ENCODE measurements around the gene HES6.

Gene HES6, protein sequence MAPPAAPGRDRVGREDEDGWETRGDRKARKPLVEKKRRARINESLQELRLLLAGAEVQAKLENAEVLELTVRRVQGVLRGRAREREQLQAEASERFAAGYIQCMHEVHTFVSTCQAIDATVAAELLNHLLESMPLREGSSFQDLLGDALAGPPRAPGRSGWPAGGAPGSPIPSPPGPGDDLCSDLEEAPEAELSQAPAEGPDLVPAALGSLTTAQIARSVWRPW

DNA sequence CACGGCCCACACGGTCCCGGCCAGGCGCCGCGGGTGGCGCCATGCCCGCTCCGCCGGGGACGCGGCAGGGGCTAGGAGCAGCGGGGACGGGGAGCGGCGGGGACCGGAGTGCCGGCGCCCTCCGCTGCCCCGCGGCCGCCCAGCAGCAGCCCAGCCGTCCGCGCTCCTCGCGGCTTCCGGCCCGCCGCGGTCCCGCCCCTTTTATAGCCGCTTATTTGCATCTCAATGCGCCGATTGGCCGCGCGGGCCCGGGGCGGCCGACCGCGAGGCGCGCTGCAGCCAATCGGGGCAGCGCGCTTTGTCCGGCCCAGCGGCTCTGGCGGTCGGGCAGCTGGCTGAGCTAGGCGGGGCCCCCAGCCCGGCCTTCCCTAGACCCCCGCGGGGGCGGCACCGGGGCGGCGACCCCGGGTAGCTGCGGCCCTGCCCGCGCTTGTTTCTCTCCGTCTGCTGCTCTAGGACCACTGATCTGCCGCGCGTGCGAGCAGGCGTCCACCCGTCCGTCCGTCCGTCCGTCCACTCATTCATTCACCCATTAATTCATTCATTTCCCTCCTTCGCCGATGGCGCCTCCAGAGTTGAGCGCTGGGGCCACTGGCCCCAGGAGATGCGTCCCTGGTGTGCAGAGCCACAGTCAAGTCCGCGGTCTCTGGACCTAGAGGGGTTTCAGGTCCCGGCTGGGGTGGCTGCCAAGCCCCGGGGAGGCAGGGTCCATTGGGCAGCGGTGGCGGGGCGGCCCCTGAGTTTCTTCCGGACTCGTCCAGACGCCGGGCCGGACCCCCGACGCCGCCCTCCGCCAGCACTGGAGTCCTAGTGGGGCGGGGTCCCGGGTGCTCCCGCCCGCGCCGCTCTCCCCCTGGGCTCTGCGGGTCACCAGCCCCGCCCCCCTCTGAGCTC, at the start of gene HES6:
Gene HES6, minus strand, starts transcription at position 176 of the 894 bp plus-strand sequence. Its CDS starts 133 bp downstream, at position 43.
- peak; percentile 72 for DNase-seq (ENCODE audit: low read depth)

DNA sequence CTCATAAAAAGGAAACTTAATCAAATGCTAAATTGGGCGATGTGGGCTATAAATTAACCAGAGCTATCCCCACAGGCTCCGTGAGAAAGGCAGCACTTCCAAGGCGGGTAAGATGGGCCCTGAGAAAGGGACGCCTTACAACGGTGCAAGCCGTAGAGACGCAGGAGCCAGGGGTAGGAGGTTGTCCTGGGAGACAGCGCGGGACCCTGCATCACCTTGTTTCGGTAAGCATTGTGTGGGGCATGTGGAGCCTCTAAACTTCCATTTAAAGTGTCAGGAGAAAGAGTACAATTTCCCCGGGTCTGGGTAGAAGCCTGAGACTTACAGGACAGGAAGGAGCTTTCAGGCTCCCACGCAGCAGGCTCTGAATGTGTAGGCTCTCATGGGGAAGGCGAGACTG, 49.7 kb upstream of the HES6 start:
- DNase-seq (ENCODE audit: low read depth), result no peak

DNA sequence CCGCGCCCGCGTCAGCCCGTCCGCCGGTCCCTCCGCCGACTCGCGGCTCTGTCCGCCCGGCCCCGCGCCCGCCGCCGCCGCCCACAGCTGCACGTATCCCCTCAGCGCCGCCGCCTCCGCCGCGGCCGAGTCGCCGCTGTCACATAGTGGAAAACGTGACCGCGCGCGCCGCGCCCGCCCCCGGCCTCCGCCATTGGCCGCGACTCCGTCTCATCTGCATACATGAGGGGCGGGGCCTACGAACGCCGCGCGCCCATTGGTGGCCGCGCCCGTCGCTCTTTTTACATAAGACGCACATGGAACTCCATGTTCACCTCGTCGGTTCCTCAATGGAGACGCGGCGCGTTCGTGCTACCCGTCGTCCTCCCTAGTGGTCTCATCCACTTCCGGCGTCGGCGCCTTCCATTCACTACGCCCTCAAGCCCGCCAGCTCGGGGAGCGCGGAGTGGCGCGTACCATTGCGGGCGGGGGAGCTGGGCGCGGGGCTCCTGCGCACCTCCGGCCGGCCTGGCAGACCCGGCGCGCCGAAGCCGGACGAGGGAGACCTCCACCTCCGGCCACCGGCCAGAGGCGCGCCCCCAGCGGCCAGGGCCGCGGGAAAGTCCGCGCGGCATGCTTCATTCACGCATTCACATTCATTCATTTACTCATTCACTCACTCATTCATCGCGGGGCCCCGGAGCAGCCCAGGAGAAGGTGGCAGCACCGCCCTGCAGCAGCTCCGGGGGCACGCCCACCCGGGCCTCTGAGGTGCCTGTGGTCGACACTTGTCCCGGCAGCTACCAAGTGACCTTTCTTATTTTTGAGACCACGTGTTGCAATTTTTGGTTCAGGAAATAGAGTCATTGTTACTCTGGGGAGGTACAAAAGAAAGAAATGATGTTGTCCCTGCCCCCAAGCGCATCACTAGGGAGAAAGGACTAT, 49.1 kb upstream of the HES6 start:
- DNase-seq (ENCODE audit: low read depth), result peak; percentile 96

DNA sequence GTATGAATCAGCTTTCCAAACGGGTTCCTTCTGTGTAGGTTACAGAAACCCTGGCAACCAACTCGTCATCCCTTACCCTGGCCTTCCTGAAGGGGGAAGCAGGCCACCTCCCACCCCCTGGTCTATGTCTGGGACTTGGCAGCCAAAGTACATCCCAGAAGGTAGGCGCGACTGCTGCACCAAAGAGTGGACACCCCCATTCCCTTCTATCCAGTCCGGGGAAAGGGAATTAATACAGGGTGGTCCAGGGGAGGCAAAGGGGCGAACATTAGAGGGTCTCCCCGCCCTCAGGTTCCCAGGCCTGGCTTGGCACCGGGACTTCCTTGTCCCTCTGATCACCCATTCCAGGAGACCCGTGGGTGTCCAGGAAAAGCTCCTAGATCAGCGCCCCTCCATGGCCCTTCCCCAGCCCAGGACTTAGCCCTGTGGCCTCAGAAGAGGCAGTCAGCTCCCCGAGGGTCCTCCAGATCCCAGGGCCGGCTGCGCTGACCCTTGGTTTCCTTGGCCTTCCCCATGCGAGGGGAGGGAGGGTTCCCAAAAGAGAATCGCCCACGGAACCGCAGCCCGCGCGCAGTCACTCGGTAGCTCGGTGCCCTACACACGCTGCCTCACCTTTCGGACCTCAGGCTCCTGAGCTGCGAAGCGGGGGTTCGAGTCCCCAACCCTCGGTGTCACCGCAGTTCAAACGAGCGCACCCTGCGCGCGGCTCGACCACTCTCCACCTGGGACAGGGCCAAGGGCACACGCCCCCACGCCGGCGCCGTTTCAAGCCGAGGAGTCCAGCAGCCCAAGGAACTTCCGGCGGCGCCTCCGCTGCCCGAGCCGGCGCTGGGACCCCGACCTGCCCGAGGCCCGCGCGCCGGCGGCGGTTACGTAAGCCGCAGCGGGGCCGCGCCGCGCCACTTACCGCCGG, 48.2 kb upstream of the HES6 start, which contains the start of gene PER2:
Gene PER2, minus strand, starts transcription at position 874 of the 913 bp plus-strand sequence. CDS start 10,674 bp downstream, outside the sequence.
- DNase-seq (ENCODE audit: low read depth), result peak; percentile 83

DNA sequence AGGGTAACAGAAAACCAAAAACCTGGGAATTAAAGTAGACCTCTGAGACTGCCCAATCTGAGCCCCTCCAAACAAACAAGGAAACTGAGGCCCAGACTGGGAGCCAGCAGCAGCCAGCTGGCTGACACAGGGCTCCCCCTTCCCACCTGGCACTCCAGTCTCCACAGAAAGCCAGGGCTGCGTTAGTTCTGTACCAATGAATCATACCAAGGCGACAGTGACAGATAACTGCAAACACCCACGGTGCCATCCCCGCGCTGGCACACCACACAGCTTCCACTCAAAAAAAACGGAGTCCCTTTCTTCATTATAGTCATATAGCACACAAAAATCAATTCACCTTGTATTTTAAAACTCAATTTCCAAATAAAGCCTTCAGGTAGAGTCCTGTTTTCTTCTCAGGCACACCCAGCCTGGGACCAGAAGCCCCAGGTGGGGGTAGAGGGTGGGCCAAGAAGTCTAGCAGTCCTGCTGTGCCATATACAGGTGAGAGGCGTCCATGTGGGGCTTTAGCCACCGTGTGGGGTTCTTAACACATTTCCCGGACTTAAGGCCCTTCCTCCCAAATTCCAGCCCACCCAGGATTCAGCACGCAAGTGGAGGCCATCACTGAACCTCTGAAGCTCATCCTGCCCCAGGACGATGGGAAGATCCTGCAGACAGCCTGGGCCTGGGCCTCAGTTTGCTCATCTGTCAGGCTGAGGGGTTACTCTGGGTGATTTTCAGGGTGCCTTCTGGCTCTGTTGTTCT, 47.3 kb upstream of the HES6 start:
- no peak for DNase-seq (ENCODE audit: low read depth)

DNA sequence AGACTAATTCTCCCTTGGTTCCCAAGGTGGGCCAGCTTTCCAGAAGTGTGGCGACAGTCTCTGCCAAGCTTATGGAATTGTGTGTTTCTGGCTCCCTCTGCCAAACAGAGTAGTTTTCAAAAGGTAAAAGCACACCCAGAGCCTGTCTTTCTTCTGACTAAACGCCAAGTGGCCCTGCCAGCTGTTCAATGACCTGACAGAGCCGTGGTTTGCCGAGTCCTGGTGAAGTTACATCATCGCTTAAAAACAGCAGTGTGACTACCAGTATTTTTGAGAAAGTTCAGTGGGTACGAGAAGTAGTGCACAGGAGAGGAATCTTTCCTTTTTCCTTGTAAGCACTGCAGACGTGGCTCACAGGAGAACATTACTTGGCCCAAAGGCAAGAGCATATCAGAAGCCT, 46.7 kb upstream of the HES6 start:
- DNase-seq (ENCODE audit: low read depth), result peak; percentile 61

DNA sequence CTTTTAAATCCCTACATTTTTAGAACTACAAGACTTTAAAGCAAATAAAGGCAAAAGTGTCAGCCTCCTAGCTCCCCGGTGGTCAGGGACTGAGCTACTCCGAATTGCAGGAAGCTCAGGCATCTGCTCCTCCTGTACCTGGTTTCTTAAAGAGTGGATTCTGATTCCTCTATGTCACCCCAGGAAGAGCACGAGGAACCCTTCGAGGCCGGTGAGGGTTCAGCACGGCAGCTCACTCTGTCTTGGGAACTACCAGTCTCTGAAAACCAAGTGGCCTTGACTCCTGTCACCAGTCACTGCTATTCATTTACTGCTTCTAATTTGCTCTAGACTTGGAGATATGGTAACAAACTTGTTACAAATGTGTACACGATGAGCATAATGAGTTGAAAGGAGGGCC, 46.3 kb upstream of the HES6 start:
- DNase-seq (ENCODE audit: low read depth), result no peak

DNA sequence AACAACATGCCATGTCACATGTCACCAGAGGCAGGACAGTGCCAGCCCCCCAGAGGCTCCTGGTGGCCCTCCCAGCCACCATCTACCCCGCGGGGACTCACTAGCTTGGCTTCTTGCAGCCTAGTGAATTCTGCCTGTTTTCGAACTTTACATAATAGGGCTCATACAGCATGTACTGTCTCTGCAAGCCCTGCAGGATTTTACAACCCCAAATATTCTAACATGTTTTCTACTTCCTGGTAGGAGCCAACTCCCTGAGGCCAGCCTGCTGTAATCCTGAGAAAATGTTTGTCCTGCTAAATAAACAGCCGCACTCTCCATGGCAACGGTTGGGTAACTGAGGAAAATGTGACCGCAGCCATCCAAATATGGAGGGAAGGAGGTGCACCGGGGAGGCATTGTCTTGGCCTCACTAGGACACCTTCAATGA, 45.8 kb upstream of the HES6 start:
- DNase-seq (ENCODE audit: low read depth), result peak; percentile 95

DNA sequence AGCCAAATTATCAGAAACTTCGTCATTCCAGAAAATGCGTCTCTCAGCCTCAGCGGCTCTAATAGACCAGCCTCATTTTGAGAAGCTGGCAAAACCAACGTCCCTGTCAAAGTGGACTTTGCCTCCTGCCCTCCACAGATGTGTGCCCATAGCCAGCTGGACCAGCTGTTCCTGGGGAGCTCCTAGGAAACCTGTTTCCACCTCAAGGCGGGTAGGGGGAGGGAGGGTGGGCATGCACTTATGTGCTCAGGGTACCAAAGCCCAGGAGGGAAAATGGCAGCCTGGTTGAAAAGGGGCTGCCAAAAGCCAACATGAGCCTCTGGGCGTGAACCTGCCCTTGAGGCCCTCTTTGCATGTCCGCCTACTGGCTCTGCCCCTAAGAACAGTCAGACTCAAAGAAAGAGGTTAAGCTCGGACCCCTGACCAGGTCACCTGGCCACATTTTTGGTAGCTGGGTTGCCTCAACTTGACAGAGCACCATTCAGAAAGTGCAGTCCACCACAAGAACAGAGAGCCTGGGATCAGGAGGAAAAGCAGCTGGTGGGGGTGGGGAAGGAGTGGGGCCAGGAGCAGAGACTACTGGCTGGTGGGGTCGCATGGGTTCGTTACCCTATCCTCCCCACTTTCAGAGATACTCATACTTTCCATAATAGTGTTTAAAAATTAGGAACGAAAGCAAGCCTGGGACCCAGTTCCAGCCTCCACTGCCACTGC, 45.1 kb upstream of the HES6 start:
- no peak for DNase-seq (ENCODE audit: low read depth)

DNA sequence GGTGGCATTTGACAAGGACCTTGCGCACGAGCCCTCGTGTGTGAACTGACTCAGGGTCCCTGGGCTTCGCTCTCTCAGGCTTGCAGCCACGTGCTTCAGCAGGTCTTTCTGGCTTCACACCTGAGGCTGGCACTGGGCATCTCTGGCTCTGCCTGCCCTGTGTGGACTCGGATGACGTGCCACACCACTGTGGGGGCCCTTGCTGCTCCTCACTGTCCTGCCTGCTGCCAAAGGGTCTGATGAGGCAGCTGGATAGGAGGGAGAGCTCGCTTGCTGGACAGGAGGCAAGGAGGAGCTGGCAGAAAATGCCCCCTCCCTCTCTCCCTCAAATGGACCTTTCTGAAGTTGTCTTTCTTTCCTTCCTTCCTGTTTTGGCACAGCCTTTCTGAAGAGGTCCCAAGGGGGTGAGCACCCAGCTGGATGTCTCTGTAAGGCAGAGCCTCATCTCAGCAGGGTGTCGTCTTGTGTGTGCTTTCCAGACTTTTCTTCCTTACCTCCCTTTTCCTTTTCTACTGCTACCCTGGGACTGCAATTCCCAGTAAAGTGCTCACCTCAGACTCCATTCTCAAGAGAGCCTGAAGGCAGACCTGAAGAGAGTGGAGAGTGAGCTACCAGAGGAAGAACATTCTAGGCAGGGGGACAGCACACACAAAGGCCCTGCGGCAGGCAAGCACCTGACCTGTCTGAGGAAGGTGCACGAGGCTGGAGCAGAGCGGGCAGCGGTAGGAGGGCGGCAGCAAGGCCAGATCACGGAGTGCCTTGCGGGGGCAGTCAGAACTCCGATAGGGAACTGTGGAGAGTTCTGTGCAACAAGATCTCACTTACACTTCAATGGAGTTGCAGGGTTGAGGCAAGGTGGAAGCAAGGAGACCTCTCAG, 43.3 kb upstream of the HES6 start:
- no peak for DNase-seq (ENCODE audit: low read depth)

DNA sequence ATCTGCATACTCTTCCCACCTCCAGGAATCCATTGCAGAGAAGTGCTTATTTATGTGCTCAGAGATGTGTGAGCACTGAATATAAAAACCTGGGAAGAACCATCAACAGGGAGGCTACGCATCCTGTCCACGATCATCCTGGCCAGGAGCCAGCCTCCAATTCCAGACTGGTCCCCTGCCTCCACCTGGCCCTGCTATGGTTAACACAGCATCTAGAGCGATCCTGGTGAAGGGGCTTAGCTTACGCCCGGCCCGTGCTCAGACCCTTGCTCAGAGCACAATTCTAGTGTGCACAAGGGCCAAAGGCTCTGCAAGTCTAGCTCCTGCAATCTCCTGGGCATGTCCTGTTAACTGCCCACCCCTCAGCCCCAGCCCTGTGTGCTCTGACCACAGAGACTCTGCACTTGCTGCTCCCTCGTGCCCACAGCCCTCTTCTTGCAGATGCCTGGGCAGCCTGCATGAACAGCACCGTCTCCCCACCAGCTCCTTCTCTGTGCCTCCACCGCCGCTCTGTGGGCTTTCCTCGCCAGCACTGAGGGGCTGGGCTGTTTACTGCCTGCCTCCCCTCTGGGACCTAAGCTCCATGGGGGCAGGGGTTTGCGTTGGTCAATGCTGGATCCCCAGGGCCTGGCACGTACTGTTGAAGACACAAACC, 42.1 kb upstream of the HES6 start:
- DNase-seq (ENCODE audit: low read depth), result no peak

DNA sequence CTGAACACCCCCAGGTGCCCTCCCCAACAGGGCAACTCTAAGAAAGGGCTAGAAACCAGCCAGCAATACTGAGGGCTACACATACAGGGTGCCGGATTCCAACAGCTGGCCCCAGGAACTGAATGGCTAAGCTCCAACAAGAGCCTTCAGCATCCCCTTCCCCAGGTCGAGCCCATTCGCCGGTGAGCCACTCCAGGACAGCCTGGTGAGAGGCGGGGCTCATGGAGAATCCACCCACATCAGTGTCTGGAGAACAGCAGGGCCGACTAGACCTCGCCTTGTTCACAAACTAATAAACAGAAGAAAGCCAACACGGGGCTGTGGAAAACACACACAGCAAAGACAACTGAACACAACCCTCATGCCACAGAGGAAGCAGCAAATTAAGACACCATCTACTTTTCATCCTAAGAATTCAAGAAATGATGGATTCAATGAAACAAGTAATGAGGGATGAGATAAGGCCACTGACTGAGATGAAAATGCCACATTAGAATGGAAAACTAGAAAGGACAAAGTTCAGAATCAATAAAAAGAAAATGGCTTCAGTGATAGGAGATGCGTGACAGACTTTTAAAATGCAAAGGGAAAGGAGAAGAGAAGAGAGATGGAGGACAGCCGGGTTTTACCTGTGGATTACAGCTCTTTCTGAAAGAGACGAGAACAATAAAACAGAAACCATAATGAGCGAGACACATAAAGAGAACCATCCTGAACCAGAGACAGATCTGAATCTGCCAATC, 40.4 kb upstream of the HES6 start:
- no peak for DNase-seq (ENCODE audit: low read depth)

DNA sequence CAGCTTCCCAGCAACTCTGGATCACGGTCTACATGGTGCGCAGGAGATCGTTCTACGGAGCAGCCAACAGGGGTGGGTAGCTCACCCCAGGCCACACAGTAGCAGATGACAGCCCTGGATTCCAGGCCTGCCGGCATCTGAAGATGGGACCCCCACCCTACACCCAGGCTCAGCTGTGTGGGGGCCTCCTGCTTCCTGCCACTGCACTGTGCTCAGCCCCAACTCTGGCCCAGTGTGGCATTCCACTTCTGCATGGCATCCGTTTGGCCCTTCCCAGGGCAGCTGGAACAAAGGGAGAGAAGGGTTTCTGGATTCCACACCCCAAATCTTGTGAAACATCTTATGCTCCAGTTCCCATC, 39.5 kb upstream of the HES6 start:
- no peak for DNase-seq (ENCODE audit: low read depth)

DNA sequence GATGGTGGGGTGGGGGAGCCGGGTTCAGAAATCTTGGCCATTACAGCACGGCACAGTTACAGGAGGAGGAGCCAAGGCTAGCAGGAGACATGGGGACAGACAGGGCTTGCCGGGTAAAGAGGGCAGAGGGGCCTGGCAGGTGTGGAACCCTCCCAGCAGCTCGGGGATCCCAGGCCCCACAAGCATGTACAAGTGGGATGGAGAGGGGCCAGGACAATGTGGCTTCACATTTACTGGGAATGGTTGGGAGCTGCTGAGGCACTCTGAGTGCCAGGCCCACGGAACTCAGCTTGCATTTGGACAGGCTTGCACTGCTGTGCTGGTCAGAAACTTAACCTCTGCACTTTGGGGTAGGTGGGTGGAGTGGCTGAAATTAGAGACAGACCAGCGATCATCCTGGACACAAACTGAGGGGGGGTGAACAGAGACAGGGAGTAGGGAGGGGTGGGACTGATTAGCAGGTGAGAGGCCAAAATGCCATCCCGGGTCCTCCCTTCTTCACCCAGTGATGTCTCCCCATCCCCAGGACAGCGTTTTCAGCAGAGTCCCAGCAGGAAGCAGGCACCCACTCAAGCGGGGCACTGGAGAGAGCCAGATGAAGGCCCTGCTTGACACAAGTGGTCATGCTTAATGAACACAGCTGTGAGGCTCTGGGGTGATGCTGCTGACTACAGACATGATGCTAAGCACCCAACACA, 38.9 kb upstream of the HES6 start:
- no peak for DNase-seq (ENCODE audit: low read depth)

DNA sequence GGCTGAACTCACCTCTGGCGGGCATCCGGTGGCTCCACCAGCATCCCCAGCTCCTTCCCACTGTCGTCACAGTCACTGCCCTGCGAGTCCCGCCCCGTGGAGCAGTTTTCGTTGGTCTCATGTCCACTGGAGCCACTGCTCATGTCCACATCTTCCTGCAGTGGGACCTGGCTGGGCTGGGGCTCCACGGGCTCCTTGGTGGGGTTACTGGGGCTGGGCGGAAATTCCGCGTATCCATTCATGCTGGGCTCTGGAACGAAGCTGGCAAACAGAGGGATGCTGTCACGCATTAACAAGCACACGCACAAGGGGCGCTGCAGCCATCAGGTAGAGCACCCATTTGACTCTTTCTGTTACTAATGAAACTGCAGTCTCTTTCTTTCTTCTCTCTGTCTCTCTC, 37.9 kb upstream of the HES6 start:
- peak; percentile 4 for DNase-seq (ENCODE audit: low read depth)

DNA sequence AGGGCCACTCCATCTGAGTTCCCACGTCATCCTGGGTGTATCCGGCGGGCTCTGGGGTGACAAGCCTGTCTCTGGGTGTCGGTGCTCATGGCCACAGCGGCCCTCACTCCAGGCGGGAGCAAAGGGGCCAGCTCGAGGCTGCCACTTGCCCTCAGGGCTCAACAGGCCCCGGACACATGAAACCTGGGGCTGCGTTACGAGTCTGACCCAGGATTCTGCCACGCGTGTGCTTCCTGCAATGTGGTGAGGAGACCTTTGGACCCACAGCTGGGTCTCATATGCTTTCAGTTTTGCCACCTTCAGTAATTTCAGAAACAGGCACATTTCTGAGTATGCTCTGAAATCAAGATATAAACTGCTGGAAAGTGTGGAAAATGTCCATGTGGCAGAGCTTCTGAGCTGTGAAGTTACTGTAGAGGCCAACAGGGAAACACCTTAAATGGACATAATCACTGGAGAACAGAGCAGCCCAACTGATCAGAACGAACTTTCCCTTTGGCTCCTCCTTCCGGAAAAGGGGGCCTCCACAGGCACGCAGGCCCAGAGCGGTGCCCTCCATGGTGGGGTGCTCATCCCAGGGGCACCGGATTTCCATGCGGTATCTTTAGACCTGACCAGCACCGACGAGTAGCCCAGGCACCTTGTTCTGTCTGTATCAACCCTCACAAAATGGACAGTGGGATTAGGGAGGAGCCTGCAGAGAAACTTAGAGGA, 34.5 kb upstream of the HES6 start:
- no peak for DNase-seq (ENCODE audit: low read depth)
